OCI-LY7 (cell line): Measurements from ENCODE around the gene CD59.

Experiments used
- EZH2phosphoT487 ChIP-seq: fragments of 200-600 bp; sonication (generic); IDR thresholded peaks from 2 replicates; pipeline ENCODE4 v1.6.1; 2018; ENCODE audit warnings: low read depth, borderline replicate concordance, mild to moderate bottlenecking, mixed run types, antibody characterized with exemption, low read length, moderate library complexity, mixed read lengths
- TF ChIP-seq, protein P1 (sequence below): fragments of 200-600 bp; sonication (generic); conservative IDR thresholded peaks from 2 replicates; pipeline ENCODE4 v1.5.1; 2014; ENCODE audit warnings: mild to moderate bottlenecking, antibody characterized with exemption, low read length, moderate library complexity, mixed read lengths

DNA sequence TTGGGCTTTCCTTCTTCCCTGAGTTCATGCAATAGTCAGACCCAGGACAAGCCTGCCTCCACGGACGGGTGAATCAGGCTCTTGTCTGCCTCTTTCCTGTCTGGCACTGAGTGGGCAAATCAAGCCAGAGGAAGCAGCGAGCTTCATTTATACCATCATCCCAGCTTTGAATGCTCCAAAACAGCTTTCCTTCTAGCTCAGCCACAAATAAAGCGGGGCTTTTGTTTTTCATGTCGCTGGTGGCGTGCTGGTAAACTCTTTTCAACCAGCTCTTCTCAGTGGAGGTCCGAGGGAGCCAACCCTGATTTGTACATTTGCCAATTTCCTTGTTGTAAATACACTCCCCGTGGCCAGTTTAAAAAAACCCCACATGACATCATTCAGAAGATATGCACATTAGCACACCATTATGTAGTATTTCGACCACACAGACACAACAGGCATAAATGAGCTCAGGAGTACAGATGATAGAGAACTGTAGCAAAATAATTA lies 44.2 kb downstream of the CD59 start:
- no peak for TF ChIP-seq EZH2phosphoT487
- TF ChIP-seq, protein P1, sequence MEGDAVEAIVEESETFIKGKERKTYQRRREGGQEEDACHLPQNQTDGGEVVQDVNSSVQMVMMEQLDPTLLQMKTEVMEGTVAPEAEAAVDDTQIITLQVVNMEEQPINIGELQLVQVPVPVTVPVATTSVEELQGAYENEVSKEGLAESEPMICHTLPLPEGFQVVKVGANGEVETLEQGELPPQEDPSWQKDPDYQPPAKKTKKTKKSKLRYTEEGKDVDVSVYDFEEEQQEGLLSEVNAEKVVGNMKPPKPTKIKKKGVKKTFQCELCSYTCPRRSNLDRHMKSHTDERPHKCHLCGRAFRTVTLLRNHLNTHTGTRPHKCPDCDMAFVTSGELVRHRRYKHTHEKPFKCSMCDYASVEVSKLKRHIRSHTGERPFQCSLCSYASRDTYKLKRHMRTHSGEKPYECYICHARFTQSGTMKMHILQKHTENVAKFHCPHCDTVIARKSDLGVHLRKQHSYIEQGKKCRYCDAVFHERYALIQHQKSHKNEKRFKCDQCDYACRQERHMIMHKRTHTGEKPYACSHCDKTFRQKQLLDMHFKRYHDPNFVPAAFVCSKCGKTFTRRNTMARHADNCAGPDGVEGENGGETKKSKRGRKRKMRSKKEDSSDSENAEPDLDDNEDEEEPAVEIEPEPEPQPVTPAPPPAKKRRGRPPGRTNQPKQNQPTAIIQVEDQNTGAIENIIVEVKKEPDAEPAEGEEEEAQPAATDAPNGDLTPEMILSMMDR = no peak
